Neural cell (in vitro differentiated cells): ENCODE results near the gene ITPR2.

Source experiments
- EP300 ChIP-seq: fragments of 450-650 bp; conservative IDR thresholded peaks from 2 replicates; pipeline ENCODE4 v1.6.1; 2014; ENCODE audit warnings: antibody characterized with exemption, mild to moderate bottlenecking, moderate library complexity; ENCODE audit not compliant: poor library complexity, severe bottlenecking
- MXI1 ChIP-seq: fragments of 450-650 bp; conservative IDR thresholded peaks from 2 replicates; pipeline ENCODE4 v1.6.1; 2014; ENCODE audit warnings: antibody characterized with exemption, mild to moderate bottlenecking; ENCODE audit not compliant: poor library complexity, severe bottlenecking
- SMC3 ChIP-seq: fragments of 450-650 bp; conservative IDR thresholded peaks from 2 replicates; pipeline ENCODE4 v1.6.1; 2014; ENCODE audit warnings: antibody characterized with exemption, mild to moderate bottlenecking, moderate library complexity; ENCODE audit not compliant: poor library complexity
- TF ChIP-seq, protein P1 (sequence below): IDR thresholded peaks from 2 replicates; pipeline ENCODE4 v1.6.1; 2012; ENCODE audit warnings: borderline replicate concordance
- TF ChIP-seq, protein P2 (sequence below): fragments of 450-650 bp; IDR thresholded peaks from 2 replicates; pipeline ENCODE4 v1.5.1; 2014; ENCODE audit warnings: antibody characterized with exemption, mild to moderate bottlenecking, moderate library complexity; ENCODE audit not compliant: poor library complexity, severe bottlenecking

DNA sequence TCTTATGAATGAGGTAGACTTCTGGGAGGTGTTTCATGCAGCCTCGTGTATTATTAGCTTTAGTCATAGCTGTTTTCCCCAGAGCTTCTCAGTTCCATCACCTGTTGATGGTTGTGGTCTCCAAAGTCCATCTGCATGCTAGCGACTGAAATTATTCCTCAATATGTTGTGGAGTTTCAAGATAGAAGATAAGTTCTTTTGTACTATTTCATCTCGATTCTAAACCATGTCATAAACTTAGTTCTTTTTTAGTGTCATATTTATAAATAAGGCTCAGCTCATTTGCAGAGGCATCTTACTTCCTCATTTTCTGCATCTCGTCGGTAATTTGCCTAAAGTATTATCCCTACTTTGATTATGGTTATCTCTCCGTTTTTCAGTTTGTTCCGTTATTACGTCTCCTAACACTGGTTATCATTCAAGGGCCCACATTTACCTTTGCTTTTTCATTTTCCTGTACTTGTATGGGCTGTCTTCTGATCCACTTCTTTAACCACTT lies 119.1 kb downstream of the ITPR2 start:
- TF ChIP-seq SMC3: no peak
- TF ChIP-seq, protein P1, sequence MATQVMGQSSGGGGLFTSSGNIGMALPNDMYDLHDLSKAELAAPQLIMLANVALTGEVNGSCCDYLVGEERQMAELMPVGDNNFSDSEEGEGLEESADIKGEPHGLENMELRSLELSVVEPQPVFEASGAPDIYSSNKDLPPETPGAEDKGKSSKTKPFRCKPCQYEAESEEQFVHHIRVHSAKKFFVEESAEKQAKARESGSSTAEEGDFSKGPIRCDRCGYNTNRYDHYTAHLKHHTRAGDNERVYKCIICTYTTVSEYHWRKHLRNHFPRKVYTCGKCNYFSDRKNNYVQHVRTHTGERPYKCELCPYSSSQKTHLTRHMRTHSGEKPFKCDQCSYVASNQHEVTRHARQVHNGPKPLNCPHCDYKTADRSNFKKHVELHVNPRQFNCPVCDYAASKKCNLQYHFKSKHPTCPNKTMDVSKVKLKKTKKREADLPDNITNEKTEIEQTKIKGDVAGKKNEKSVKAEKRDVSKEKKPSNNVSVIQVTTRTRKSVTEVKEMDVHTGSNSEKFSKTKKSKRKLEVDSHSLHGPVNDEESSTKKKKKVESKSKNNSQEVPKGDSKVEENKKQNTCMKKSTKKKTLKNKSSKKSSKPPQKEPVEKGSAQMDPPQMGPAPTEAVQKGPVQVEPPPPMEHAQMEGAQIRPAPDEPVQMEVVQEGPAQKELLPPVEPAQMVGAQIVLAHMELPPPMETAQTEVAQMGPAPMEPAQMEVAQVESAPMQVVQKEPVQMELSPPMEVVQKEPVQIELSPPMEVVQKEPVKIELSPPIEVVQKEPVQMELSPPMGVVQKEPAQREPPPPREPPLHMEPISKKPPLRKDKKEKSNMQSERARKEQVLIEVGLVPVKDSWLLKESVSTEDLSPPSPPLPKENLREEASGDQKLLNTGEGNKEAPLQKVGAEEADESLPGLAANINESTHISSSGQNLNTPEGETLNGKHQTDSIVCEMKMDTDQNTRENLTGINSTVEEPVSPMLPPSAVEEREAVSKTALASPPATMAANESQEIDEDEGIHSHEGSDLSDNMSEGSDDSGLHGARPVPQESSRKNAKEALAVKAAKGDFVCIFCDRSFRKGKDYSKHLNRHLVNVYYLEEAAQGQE: no peak
- TF ChIP-seq, protein P2, sequence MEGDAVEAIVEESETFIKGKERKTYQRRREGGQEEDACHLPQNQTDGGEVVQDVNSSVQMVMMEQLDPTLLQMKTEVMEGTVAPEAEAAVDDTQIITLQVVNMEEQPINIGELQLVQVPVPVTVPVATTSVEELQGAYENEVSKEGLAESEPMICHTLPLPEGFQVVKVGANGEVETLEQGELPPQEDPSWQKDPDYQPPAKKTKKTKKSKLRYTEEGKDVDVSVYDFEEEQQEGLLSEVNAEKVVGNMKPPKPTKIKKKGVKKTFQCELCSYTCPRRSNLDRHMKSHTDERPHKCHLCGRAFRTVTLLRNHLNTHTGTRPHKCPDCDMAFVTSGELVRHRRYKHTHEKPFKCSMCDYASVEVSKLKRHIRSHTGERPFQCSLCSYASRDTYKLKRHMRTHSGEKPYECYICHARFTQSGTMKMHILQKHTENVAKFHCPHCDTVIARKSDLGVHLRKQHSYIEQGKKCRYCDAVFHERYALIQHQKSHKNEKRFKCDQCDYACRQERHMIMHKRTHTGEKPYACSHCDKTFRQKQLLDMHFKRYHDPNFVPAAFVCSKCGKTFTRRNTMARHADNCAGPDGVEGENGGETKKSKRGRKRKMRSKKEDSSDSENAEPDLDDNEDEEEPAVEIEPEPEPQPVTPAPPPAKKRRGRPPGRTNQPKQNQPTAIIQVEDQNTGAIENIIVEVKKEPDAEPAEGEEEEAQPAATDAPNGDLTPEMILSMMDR: no peak
- TF ChIP-seq MXI1: no peak
- no peak for TF ChIP-seq EP300
